Calu3 (cell line): ENCODE results near the gene FAM241A. TPM values are rescaled to one million over a fixed set of nuclear protein-coding genes. Genes with fewer than 3 reads are reported as not detected.

Source experiments
- BruUV-seq: library from RNA; stranded (reverse); fragments of 400-500 nt; replicated peaks from 2 replicates; lab custom pipeline; 2021; lab: Mats Ljungman, UMichigan
- CTCF ChIA-PET: fragments of 300-600 bp; sonication (Branson Sonifier 250); formaldehyde crosslinking; loops from one replicate; lab custom pipeline; 2022; ENCODE audit warnings: antibody characterized with exemption; lab: Charles Lee
- DNase-seq: peaks from one replicate; pipeline ENCODE4 v3.0.0; 2022
- H3K27ac Mint-ChIP-seq: one replicate; pipeline ENCODE4 v1.8.0; 2022; ENCODE audit warnings: mixed read lengths; ENCODE audit not compliant: unreplicated experiment
- H3K27me3 Mint-ChIP-seq: one replicate; pipeline ENCODE4 v1.8.0; 2022; ENCODE audit warnings: mixed read lengths; ENCODE audit not compliant: unreplicated experiment
- H3K36me3 Mint-ChIP-seq: one replicate; pipeline ENCODE4 v1.8.0; 2022; ENCODE audit warnings: mild to moderate bottlenecking, moderate library complexity, mixed read lengths; ENCODE audit not compliant: insufficient read depth, unreplicated experiment
- H3K4me1 Mint-ChIP-seq: one replicate; pipeline ENCODE4 v1.8.0; 2022; ENCODE audit warnings: mild to moderate bottlenecking, low read depth, mixed read lengths; ENCODE audit not compliant: unreplicated experiment
- H3K4me3 Mint-ChIP-seq: one replicate; pipeline ENCODE4 v1.8.0; 2022; ENCODE audit warnings: mild to moderate bottlenecking, low read depth, moderate library complexity, mixed read lengths; ENCODE audit not compliant: unreplicated experiment
- H3K9me3 Mint-ChIP-seq: one replicate; pipeline ENCODE4 v1.8.0; 2022; ENCODE audit warnings: low read depth, mixed read lengths; ENCODE audit not compliant: unreplicated experiment
- CTCF ChIP-seq: fragments of 200-600 bp; IDR thresholded peaks from one replicate; pipeline ENCODE4 v1.8.0; 2022; ENCODE audit warnings: antibody characterized with exemption; ENCODE audit not compliant: unreplicated experiment
- intact Hi-C: fragments of 100-400 bp; cut with micrococcal nuclease; formaldehyde crosslinking; loops from one replicate; pipeline ENCODE4 v1.10.0; 2022; ENCODE audit not compliant: unreplicated experiment
- total RNA-seq: library from RNA; stranded (reverse); gene quantifications from 2 replicates; pipeline ENCODE4 v1.2.3, GENCODE V29; 2022

Gene FAM241A
- total RNA-seq, 1 experiment from 2014 or later, result 1.6 TPM

DNA sequence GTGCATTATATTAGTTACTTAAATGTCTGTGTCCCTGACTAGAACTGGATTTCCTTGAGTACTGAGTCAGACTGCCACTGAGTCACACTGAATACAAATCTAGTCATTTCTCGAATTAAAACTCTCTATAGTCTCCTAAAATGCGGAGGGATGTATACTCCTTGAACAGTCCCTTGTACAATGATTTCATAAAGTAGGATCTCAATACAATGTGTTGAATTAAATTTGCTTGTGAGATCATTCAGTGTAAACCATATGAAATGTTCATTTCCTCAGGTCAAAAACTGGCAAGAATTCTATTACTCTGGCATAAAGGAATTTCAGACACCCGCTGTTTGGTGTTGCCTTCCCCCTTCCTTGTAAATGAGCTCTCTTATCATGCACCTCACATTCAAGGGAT lies 17.5 kb upstream of the FAM241A start:
- DNase-seq, result no peak
- BruUV-seq, result no TSS peak

DNA sequence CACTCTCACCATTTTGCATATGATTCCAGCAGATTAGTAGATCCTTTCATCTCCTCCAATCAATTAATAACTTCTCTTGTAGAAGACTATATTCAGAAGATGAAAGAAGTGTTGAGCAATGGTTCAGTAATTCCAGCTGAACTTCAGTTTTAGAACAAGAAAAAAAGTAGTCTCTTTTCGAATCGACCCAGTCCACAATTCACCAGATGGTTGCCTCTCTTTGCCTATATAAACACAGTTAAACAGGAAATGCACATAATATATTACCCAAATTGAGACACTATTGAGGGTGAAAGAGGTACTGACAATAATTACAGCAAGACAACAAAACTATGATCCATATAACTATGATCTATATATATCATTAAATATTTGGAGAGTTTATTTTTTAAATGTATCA lies 16.8 kb upstream of the FAM241A start:
- intact Hi-C loops, result no loop called here
- Mint-ChIP-seq H3K4me1 (no peaks in the 10 kb centered on the region), H3K9me3 (no peaks in the 10 kb centered on the region), H3K36me3 (no peaks in the 10 kb centered on the region), H3K27ac (no peak overlapping the region), H3K27me3 (no peaks in the 10 kb centered on the region), H3K4me3 (no peak overlapping the region)
- CTCF ChIA-PET, result no interaction called here
- TF ChIP-seq CTCF, result no peak
- no peak for DNase-seq
- BruUV-seq, result no TSS peak

More for the DNA sequence above, 17.5 kb upstream of the FAM241A start:
- no peak for TF ChIP-seq CTCF
- H3K27me3 Mint-ChIP-seq, result no peaks in the 10 kb centered on the region
- no peaks in the 10 kb centered on the region for H3K9me3 Mint-ChIP-seq
- no peak overlapping the region for H3K27ac Mint-ChIP-seq
- no peak overlapping the region for H3K4me3 Mint-ChIP-seq
- intact Hi-C loops, result no loop called here
- no peaks in the 10 kb centered on the region for H3K36me3 Mint-ChIP-seq
- CTCF ChIA-PET, result no interaction called here
- H3K4me1 Mint-ChIP-seq, result no peaks in the 10 kb centered on the region

DNA sequence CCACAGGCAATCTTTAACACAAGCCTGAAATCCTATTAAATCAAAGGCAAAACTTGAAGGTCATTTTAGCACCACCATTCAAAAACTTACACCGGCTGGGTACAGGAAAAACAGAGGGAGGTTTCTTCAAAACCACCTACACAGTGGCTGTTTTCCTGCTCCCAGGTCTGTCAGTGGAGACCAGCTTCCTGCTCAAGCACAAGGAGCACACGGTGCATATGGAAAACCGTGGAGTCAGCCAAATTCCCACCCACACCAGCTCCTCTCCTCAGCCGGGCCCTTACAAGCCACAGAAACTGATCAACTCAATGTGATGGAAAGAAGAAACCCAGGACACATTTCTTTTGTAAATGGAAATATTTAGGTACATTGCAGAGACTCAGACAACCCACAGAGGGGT lies 14.3 kb upstream of the FAM241A start:
- Mint-ChIP-seq H3K4me3 (no peak overlapping the region), H3K9me3 (no peaks in the 10 kb centered on the region), H3K27me3 (no peaks in the 10 kb centered on the region), H3K27ac (no peak overlapping the region), H3K36me3 (no peaks in the 10 kb centered on the region), H3K4me1 (no peaks in the 10 kb centered on the region)
- no peak for TF ChIP-seq CTCF
- no TSS peak for BruUV-seq
- intact Hi-C loops, result no loop called here
- no peak for DNase-seq
- CTCF ChIA-PET, result no interaction called here

DNA sequence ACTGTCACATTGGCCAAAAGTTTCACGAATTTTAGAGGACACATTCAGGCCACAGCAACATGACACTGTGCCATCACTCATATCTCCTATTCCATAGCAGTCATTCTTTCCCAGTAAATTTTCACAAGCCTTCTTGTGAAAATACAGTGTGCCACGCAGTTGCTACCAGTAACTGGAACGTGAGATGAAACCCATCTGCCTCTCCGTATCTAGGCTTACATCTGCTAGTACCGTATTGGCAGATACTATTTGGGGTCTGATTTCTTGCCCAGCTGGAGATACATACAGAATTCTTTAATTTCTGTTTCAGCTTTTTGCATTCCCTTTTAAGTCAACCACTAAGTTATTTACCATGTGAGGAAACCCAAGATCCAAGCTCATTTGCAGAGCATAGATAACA lies 8.7 kb upstream of the FAM241A start:
- CTCF ChIA-PET, result no interaction called here
- no TSS peak for BruUV-seq
- H3K4me1 Mint-ChIP-seq, result no peaks in the 10 kb centered on the region

More for the DNA sequence above, 8.7 kb upstream of the FAM241A start:
- intact Hi-C loops, result no loop called here
- TF ChIP-seq CTCF, result no peak
- H3K4me3 Mint-ChIP-seq, result no peak overlapping the region
- no peaks in the 10 kb centered on the region for H3K36me3 Mint-ChIP-seq
- DNase-seq, result no peak
- no peaks in the 10 kb centered on the region for H3K9me3 Mint-ChIP-seq
- H3K27ac Mint-ChIP-seq, result no peak overlapping the region
- H3K27me3 Mint-ChIP-seq, result no peaks in the 10 kb centered on the region
